H4 (cell line): ENCODE data around the gene PLA2G4F. TPM values are rescaled to one million over a fixed set of nuclear protein-coding genes. Genes with fewer than 3 reads are reported as not detected.

Experiments used
- DNase-seq: peaks from one replicate; pipeline ENCODE4 v3.0.0-alpha.2; 2015; ENCODE audit warnings: low spot score
- total RNA-seq: library from RNA; depleted of rRNA; stranded (reverse); fragments of >200 nt; shearing (Covaris generic); gene quantifications from 2 replicates; pipeline ENCODE4 v1.2.3, GENCODE V29; 2014

The PLA2G4F gene
- total RNA-seq, 1 experiment from 2014 or later = not detected

DNA sequence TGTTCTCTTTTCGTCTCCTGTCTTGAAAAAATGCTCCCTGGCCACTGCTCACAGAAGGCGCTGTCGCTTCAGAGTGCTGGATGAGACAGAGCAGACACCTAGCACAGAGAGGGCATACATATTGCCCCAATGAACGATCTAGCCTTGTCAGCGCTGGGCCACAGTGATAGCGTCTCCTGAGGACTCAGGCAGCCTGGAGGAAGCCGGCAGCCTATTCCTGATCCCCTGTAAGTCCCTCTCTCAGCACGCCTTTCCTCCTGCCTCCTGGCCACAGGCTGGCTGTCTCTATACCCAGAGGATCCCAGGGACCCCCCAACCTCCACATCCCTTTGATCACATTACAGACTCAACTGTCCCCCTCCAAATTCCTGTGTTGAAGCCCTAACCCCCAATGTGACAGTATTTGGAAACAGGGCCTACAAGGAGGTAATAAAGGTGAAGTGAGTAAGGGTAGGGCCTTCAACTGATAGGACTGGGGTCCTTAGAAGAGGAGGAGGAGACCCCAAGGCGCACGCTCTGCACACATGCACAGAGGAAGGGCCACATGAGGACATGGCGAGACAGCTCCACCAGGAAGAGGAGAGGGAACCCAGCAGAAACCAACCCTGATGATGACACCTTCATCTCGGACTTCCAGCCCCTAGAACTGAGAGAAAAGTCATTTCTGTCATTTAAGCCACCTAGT is 7.5 kb downstream of the PLA2G4F start:
- no peak for DNase-seq

DNA sequence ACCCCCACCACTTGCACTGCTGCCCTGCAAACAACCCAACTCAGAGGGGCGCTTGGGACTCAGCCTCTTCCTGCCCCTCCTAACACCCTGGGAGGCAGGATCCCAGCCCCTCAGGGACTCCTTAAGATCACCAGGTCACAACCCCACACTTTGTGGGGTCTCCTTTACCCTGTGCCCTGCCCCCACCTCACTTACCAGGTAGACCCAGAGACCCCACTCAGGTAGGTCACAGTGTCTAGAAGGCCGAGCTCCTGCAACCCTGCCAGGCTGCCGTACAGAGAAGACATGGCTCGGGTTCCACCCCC is 9.1 kb downstream of the PLA2G4F start:
- no peak for DNase-seq

DNA sequence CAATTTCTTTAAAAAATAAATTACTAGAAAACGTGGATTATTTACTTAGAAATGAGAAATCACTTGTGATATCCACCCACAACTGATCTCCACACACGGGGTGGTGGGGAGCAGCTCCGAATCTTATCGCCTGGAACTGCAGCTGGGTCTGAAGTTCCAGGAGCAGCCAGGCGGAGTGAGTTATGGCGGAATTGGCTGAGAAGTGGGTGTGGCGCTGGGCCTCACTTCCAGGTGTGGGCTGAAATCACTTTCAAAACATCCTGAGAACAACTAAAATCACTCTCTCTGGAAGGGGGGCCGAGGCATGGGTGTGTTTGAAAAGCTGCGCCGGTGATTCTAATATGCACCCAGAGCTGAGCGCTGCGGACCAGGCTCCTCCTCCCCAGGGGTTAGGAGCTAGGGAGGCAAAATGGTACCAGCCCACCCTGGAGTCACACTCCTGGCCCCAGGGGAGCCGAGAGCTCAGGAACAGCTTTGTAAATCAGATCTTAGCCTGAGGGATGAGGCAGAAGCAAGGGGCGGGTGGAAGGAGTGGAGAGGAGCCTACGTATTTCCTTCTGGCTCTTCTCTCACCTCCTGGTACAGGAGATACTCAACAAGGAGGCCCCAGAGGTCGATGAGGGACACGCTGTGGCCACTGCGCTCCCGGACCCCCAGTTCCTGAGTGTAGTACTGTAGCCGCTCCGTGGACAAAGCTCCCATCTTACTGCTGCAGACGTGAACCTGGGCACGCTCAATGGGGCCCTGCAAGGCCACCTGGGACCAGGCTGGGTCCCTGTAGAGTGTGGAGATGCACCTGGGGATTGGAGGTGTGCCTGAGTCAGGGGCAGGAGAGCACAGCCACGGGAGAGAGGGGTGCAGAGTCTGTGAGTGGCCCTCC is 9.6 kb downstream of the PLA2G4F start:
- DNase-seq = no peak

DNA sequence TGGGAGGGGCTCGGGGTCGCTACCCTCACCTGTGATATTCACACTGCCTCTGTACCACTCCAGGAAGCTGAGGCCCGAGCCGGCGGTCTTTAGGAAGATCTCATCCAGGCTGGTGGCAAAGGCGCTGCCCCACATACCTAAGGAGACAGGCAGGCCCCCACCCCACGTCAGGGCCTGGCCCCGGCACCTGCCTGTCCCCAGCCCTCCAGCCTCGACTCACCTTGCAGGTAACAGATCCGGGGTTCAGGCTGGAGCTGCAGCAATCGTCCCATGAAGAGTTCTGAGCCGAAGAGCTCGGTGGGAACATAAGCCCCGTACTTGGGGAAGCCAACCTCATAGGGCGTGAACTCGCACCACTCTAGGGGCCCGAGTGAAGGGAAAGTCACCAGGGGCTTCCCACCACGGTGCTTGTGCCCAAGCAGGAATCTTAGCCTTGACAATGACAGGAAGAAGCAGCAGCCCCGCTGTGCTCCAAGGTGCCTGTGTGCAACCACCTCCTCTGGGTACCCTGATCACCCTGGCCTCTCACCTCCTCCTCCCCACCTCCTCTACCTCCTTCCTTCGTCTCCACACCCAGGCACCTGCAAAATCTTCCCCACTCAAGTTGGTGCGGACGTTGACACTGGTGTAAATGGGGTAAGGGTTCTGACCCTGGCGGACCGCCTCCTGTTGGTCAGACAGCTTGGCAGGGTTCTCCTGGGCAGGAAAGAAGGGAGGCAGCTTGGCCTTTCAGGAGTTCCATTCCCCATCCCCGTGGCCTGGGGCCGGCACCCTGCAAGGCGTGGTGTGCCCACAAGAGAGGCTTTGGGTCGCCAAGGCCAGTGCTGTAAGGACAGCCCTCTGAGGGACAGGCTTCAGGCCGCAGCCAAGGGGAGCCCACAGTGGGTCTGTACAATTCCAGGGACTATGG is 10.6 kb downstream of the PLA2G4F start:
- no peak for DNase-seq

DNA sequence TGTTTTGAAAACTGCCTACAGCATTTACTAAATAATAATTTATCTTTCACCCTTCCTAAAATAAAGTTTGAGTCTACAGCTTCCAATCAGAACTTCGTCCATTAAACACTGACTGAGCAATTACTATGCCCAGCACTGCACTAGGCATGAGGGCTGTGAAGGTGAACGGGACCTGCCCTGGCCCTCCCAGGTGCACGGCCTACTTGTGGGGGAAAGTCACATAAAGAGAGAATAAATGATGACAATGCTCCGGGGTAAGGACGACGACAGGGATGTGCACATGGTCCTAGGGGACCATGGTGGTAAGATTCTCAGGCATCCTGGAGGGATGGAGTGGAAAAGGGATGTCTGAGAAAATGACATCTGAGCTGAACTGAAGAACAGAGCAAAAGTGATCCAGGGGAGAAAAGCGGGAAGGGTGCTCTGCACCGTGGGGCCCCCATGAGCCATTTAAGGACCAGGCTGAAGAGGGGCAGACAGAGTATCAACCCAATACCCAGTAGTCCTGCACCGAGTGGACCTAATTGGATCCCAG is 11.5 kb downstream of the PLA2G4F start:
- no peak for DNase-seq

DNA sequence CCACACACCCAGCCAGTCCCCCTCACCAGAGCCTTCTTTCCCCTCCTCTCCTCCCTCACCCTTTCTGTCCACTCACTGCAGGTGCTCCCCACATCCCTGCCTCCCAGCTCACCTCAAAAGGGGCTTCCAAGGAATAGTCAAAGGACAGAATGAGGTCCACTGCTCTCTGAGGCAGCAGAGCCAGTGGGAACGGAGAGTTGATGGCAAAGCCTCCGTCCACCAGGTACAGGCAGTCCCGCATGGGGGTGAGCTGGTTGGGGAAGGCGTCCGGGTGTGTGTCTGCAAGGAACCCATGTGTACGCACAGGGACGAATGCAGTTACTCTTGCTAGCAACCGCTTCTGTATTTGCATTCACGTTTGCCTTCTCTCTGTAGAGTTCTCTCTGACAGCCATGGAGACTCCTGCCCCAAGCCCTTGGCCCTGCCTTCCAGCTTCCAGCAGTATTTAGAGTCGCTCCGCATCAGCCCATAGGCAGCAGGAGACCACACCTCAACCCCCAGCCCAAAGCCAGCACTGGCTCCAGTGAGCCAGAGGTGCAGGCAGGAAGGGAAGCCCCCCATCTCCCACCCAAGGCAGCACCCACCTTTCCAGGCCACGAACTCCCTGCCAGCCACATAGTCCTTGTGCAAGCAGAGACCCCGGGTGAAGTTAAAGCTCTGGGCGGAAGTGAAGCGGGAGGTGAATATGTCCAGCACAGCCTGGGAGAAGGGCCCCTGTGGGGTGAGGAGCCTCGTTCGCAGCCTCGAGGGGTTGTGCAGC is 12.4 kb downstream of the PLA2G4F start:
- DNase-seq = no peak

DNA sequence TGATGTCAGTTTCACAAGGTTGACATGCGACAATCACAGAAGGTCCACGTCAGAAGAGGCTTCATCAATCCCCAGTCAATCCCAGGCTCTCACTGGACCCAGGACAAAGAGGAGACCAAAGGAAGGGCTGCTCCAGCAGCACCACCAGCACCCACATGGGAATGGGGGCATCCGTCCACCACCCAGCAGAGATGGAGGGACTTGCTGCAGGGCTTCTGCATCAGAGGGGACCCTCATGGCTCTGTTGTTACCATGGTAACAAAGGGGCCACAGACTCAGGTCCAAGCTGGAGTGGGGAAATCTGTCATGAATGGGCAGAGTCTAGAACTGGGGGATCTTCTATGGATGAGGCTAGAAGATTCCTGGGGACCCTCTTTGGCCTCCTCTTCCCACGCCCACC is 13.1 kb downstream of the PLA2G4F start:
- no peak for DNase-seq

DNA sequence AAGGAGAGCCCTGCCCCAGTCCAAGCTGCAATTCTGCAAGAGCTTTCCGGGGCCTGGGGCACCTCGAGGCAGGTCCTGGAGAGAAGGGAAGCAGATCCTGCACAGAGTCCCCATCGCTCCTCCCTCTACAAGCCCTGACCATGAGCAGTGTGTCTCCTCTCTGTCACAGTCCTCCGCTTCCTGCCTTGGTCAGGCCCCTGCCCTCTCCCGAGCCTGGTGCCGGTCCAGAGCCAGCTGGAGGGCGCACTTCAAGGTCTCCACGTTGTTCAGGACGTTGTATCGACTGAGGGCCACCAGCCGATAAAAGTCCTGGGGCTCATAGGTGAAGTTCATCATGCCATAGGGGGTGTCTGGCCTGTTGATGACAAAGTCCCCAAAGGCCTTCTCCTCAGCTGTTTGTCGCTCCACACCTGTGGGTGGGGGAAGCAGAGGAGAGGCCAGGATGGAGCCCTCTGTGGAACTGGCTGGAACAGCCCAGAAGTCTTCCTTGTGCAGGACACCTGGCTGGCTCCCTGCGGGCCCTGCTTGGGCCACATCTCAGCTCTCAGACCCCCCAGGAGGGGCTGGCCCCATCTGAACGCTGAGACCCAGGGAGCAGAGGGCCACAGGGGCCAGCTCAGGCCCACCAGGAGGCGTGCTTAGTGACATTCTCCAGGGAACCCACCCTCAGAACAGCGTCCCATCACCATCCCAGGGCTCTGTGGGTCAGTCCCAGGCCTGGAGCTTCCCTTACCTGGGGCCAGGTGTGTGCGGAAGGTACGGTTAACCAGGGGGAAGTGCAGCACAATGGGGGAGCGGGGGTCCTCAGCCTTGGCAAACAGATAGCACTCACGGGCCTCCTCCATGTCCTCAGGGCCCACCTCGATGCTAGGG is 14.4 kb downstream of the PLA2G4F start:
- no peak for DNase-seq

DNA sequence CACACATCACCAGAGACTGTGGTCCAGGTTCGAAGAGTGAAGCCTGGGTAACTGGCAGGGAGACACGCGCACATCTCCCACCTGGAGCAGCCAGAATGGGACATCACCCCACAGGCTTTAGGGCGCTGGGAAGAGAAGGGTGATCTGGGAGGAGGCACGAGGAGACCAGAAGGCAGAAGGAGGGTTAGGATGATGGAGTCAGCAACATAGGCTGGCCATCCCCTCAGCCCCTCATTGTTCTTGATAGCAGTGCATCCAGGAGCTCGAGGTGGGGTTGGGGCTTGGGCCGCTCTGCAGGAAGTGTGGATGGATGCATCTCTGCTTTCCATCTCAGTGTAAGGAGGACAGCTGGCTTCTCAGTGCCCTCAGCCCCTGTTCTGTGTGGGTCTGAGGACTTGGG is 15.2 kb downstream of the PLA2G4F start:
- no peak for DNase-seq

DNA sequence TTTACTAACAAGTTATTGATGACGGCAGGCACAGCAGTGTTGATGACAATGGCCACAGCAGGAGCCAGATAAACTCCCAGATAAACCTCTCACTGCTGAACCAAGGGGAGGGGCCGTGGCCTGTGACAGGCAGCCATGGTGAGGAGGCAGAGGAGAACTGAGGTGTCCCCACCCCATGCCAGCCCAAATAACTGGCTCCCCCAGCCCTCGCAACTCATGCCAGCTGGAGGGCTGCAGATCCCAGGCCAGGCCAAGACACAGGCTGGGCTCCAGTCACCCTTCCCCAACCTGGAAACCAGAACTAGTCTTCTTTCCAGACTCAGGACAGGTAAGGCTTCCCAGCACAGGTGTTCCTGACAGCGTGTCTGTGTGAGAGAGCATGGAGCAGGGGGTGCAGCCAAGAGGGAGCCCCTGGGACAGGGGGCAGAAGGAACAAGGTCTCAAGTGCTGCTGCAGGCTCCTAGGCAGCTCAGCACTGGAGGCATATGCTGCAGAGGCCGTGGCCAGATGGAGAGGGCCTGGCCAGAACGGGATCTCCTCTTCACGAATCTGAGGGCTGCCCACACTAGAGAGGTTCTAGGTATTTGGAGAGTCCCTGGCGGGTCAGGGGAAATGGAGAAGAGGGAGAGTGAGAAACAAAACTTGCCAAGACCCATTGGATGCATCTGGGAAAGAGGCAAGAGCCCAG is 15.9 kb downstream of the PLA2G4F start:
- DNase-seq = no peak

DNA sequence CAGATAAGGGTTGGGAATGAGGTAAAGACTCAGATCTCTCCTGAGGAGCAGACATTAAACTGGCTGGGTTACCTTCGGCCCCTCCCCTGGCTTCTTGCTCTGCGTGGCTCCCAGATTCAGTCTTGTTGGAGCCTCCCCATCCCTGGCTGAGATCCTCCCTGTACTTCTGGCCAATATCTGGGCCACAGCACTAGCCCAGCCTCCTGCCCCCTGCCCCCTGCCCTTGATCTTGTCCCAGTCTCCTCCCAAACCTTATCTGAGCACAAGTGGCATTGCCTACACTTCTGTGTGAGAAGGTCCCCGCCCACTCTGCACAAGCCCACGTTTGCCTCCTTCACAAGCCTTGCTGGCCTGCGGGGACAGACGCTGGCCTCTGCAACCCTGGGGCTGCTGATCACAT is 16.8 kb downstream of the PLA2G4F start:
- DNase-seq = no peak

DNA sequence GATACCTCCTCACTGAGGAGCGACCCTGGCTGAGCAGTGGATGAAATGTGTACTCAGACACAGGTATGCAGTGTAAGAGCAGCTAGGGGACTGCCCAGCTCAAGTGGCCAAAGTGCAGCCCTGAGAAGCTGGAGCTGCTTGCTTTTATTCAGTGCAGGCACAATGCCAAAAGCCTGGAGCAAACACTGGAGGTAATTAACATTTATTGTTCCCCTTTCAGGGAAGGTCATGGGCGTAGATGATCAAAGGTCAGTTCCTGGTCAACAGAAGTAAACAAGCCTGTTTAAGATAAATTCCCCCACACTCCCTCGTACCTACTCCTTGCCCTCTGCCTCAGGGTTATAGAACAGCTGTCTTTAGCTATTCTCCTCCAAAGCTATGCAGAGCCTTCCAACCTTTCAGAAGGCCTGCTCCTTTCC is 17.5 kb downstream of the PLA2G4F start:
- DNase-seq = no peak

DNA sequence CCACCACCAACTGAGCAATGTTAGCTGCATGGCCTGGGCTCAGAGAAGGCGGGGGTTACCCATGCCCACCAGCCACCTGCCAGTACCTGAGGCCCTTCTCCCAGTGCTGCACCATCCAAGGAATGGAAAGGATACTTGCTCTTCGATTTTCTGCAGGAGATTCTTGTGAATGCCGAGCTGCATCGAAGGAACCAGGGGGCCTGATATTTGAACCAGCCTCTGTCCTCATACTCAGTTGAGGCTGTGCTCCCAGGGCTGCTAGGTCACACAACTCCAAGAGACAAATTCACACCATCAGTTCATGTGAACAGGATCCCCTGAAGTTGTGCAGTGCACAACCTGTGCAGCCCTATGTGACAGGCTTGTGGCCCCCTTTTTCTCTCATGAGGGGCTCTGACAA is 18.0 kb downstream of the PLA2G4F start:
- DNase-seq = no peak

DNA sequence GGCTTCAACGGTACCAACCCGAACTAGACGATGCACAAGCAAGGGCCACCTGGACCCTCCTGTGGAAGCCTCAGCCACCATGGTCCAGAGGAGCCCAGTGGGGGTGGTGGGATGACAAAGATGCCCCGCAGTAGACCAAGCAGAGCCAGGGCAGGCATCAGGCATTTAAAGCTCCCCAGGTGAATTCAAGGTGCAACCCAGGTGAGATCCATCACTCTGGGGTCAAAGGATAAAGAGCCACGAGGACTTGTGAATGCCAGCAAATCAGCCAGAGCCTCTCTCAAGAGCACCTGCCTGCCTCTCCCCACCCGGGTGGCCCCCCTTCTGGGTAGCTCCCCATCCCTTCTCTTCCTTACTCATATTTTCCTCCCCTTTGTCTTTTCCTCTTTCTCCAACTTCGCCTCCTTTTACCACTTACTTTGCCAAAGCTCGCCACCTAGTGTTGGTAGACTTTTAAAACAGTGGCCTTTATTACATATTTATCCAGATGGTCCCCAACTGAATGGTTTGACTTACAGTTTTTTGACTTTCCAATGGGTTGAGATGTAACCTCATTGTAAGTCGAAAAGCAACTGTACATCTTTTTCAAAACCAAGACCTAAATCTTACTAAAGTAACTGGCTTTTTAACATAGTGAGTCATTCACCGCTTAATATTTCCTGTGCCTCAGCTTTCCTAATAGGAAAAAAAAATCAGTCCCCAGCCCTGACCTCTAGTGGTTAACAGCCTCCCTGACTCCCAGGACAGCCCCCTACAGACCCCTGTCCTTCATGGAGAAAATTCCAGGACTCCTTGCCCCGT is 18.8 kb downstream of the PLA2G4F start:
- DNase-seq = peak; percentile 53

DNA sequence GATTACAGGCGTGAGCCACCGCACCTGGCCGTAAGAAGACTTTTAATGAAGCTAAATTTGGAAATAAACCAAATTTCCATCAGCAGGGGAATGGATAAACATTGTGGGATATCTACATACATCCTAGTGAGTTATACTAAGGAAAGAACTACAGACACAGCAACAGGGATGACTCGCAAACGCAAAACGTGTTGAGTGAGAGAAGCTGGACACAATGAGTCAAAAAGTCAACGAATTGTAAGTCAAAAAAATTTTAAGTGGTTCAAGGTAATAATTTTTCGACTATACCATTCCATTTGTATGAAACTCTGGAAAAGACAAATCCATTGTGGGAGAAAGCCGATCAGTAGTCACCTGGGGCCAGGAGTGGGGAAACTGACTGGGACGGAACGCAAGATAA is 19.9 kb downstream of the PLA2G4F start:
- no peak for DNase-seq

DNA sequence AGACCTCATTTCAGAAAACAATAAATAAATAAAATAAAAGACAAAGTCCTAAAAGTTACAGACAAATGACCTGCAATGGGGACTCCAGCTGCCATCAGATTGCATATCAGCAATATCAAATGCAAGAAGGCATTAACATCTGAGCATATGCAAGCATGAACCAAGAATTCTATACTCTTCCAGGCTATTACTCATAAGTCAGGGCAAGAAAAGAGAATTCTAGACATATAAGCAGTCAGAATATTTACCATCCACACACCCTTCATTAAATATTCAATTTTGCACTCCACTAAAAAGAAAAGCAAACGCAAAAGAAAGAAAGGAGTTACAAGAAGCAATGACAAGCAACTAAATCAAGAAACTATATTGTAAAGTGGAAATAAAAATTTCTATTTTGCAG is 21.1 kb downstream of the PLA2G4F start:
- DNase-seq = no peak

DNA sequence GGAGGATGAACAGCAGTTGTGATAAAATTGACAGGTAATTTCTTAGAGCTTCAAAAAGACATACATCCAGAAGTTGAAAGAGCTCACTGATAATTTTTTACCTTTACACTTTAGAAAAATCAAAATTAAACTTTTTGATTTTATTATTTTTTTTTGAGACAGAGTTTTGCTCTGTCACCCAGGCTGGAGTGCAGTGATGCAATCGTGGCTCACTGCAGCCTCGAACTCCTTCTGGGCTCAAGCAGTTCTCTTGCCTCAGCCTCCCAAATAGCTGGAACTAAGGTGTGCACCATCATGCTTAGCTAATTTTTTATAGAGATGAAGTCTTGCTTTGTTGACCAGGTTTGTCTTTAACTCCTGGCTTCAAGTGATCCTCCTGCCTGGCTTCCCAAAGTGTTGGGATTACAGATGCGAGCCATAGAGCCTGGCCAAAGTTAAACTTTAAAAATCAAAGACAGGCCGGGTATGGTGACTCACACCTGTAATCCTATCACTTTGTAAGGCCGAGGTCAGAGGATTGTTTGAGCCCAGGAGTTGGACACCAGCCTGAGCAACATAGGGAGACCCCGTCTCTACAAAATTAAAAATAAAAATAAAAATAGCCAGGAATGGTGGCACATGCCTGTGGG is 21.7 kb downstream of the PLA2G4F start:
- no peak for DNase-seq

DNA sequence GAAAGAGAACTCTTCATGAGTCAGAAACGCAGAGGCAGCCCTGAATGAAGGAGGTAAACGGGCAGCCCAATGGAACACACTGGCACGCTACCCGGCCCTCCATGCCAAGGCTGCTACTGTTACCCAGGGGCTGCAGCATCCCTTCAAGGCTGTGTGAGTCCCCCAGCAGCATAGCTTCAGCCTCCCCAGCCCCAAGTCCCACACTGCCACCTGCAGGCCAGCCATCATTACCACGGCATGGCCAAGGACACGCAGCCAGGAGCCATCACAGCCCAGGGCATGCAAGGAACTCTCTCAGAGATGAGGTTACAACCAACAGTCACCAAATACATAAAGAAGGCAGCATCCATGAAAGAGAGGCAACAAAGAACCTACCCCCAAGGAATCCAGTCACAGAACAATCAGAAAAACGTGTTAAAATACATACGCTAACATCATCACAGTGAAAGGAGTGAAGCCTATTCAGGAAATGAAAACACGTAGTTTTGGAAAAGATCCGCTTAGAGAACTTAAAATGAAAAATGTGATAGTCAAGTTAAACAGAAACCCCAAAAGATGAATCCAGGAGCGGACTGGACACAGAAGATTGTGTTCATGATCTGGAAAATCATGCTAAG is 22.4 kb downstream of the PLA2G4F start:
- DNase-seq = peak; percentile 48
